ENCODE data around the gene KCNJ3.

Gene KCNJ3

GRCh38 chr2:154698296-154698720 lies at the start of gene KCNJ3:
Gene KCNJ3 (plus strand): TSS chr2:154698695. CDS start chr2:154698776, 81 bp downstream.
- peak; percentile 67 for DNase-seq

GRCh38 chr2:154655499-154655898 lies 43.0 kb upstream of the KCNJ3 start:
- no peak for DNase-seq

GRCh38 chr2:154658854-154659253 lies 39.6 kb upstream of the KCNJ3 start:
- no peak for DNase-seq

GRCh38 chr2:154664248-154664647 lies 34.2 kb upstream of the KCNJ3 start:
- no peak for DNase-seq

- DNase-seq = peak; percentile 48
Observed at GRCh38 chr2:154670083-154670482, 28.4 kb upstream of the KCNJ3 start.

- DNase-seq = no peak
Observed at GRCh38 chr2:154673694-154674093, 24.8 kb upstream of the KCNJ3 start.

GRCh38 chr2:154677401-154677800 lies 21.1 kb upstream of the KCNJ3 start:
- DNase-seq = no peak

- no peak for DNase-seq
Observed at GRCh38 chr2:154681741-154682140, 16.8 kb upstream of the KCNJ3 start.

- DNase-seq = peak; percentile 10
Observed at GRCh38 chr2:154686162-154686561, 12.3 kb upstream of the KCNJ3 start.

- no peak for DNase-seq
Observed at GRCh38 chr2:154688373-154688772, 10.1 kb upstream of the KCNJ3 start.

GRCh38 chr2:154689158-154689557 lies 9.3 kb upstream of the KCNJ3 start:
- no peak for DNase-seq

- no peak for DNase-seq
Observed at GRCh38 chr2:154692927-154693326, 5.6 kb upstream of the KCNJ3 start.

GRCh38 chr2:154693741-154694340 lies 4.7 kb upstream of the KCNJ3 start:
- no peak for DNase-seq

- DNase-seq = peak; percentile 12
Observed at GRCh38 chr2:154694881-154695280, 3.6 kb upstream of the KCNJ3 start.

GRCh38 chr2:154696369-154696768 lies 2.1 kb upstream of the KCNJ3 start:
- no peak for DNase-seq

GRCh38 chr2:154696810-154697417 lies 1.6 kb upstream of the KCNJ3 start:
- peak; percentile 42 for DNase-seq

GRCh38 chr2:154697418-154698252 lies 860 bp upstream of the KCNJ3 start:
- DNase-seq = peak; percentile 68

GRCh38 chr2:154698721-154699574 lies 453 bp downstream of the KCNJ3 start:
- peak; percentile 73 for DNase-seq

- peak; percentile 80 for DNase-seq
Observed at GRCh38 chr2:154699575-154699930, 1.1 kb downstream of the KCNJ3 start.

GRCh38 chr2:154700136-154700535 lies 1.6 kb downstream of the KCNJ3 start:
- peak; percentile 42 for DNase-seq

- DNase-seq = no peak
Observed at GRCh38 chr2:154704991-154705390, 6.5 kb downstream of the KCNJ3 start.

GRCh38 chr2:154706660-154707059 lies 8.2 kb downstream of the KCNJ3 start:
- no peak for DNase-seq

GRCh38 chr2:154707994-154708575 lies 9.6 kb downstream of the KCNJ3 start:
- no peak for DNase-seq
